HCT116 (cell line): ENCODE data around the gene HIPK2.

Experiments used
- EZH2 ChIP-seq: fragments of 200-600 bp; sonication (generic); IDR thresholded peaks from 2 replicates; pipeline ENCODE4 v1.6.1; 2017; ENCODE audit warnings: antibody characterized with exemption, mixed run types
- TF ChIP-seq, protein P1 (sequence below): IDR thresholded peaks from 2 replicates; pipeline ENCODE4 v1.6.1; 2012
- TF ChIP-seq, protein P2 (sequence below), 3 experiments: fragments of 200-600 bp in 1 of 3; sonication (generic) in 1 of 3; IDR thresholded peaks in 2 of 3; conservative IDR thresholded peaks in 1 of 3; 2 replicates each; pipeline ENCODE4 v1.5.1; 2012 to 2017; ENCODE audit warnings: low read depth in 2 of 3, low read length in 2 of 3, antibody characterized with exemption in 1 of 3, borderline replicate concordance in 1 of 3, control low read depth in 1 of 3, mild to moderate bottlenecking in 1 of 3, mixed read lengths in 1 of 3, mixed run types in 1 of 3, moderate library complexity in 1 of 3; ENCODE audit not compliant: insufficient read depth in 1 of 3

DNA sequence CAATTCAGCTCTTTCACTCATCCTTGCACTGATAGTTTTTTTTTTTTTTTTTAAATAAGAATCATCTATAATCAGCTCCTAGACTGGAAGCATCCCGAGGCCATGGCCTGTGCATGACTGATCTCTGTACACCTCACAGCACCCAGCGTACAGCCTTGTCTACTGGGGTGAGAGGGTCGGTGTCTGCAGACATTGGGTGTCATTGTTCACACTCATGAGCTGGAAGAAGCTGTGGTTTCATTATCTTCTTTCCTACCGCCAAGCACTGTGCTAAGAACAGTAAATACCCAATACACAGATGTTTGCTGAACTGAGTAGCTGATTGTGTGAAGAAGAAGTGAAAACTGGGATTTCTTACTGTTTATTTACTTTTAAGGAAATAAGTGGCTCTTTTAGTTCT is 130.7 kb downstream of the HIPK2 start:
- no peak for TF ChIP-seq EZH2
- TF ChIP-seq, protein P1, sequence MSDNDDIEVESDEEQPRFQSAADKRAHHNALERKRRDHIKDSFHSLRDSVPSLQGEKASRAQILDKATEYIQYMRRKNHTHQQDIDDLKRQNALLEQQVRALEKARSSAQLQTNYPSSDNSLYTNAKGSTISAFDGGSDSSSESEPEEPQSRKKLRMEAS = no peak
- TF ChIP-seq, protein P2, sequence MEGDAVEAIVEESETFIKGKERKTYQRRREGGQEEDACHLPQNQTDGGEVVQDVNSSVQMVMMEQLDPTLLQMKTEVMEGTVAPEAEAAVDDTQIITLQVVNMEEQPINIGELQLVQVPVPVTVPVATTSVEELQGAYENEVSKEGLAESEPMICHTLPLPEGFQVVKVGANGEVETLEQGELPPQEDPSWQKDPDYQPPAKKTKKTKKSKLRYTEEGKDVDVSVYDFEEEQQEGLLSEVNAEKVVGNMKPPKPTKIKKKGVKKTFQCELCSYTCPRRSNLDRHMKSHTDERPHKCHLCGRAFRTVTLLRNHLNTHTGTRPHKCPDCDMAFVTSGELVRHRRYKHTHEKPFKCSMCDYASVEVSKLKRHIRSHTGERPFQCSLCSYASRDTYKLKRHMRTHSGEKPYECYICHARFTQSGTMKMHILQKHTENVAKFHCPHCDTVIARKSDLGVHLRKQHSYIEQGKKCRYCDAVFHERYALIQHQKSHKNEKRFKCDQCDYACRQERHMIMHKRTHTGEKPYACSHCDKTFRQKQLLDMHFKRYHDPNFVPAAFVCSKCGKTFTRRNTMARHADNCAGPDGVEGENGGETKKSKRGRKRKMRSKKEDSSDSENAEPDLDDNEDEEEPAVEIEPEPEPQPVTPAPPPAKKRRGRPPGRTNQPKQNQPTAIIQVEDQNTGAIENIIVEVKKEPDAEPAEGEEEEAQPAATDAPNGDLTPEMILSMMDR (IDR thresholded peaks at IDR 0.05 in 2 of 3, conservative IDR thresholded peaks at IDR 0.05 in 1 of 3; ENCODE audit: borderline replicate concordance in 1 of 3, insufficient read depth in 1 of 3, low read depth in 2 of 3, low read length in 2 of 3) = no peak
